ENCODE data around the gene JUND.

The JUND gene

DNA sequence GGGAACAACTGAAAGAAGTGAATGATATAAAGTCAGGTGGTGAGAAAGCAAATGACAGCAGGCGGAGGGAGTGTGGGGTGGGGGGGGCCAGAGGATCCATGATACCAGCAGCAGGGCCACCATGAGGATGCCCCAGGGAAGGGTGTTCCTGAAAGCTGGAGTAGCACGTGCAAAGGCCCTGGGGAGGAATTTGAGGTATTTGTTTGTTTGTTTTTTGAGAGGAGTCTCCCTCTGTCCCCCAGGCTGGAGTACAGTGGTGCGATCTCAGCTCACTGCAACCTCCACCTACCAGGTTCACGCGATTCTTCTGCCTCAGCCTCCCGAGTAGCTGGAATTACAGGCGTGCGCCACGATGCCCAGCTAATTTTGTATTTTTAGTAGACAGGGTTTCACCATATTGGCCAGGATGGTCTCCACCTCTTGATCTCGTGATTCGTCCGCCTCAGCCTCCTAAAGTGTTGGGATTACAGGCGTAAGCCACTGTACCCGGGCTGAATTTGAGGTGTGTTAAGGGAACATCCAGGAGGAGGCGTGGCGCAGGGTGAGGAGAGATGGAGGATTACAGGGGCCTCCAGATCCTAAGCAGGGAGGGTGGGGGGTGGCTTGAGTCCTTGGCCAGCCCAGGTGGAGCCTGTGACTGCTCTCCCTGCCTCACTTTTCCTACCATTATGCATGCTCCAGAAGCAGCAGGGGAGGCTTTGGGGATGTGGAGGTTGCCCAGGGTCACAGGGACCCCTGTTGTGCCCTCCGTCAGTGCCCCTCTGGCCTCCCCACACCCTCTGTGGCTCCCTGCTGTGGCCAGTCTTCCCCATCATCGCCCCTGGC, 12.4 kb upstream of the JUND start:
- FAIRE-seq: no peak
- DNase-seq (ENCODE audit: insufficient read length, low spot score): no peak
- TF ChIP-seq, protein P1, sequence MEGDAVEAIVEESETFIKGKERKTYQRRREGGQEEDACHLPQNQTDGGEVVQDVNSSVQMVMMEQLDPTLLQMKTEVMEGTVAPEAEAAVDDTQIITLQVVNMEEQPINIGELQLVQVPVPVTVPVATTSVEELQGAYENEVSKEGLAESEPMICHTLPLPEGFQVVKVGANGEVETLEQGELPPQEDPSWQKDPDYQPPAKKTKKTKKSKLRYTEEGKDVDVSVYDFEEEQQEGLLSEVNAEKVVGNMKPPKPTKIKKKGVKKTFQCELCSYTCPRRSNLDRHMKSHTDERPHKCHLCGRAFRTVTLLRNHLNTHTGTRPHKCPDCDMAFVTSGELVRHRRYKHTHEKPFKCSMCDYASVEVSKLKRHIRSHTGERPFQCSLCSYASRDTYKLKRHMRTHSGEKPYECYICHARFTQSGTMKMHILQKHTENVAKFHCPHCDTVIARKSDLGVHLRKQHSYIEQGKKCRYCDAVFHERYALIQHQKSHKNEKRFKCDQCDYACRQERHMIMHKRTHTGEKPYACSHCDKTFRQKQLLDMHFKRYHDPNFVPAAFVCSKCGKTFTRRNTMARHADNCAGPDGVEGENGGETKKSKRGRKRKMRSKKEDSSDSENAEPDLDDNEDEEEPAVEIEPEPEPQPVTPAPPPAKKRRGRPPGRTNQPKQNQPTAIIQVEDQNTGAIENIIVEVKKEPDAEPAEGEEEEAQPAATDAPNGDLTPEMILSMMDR (IDR thresholded peaks at IDR 0.05; ENCODE audit: insufficient read depth, missing control alignments): no peak

DNA sequence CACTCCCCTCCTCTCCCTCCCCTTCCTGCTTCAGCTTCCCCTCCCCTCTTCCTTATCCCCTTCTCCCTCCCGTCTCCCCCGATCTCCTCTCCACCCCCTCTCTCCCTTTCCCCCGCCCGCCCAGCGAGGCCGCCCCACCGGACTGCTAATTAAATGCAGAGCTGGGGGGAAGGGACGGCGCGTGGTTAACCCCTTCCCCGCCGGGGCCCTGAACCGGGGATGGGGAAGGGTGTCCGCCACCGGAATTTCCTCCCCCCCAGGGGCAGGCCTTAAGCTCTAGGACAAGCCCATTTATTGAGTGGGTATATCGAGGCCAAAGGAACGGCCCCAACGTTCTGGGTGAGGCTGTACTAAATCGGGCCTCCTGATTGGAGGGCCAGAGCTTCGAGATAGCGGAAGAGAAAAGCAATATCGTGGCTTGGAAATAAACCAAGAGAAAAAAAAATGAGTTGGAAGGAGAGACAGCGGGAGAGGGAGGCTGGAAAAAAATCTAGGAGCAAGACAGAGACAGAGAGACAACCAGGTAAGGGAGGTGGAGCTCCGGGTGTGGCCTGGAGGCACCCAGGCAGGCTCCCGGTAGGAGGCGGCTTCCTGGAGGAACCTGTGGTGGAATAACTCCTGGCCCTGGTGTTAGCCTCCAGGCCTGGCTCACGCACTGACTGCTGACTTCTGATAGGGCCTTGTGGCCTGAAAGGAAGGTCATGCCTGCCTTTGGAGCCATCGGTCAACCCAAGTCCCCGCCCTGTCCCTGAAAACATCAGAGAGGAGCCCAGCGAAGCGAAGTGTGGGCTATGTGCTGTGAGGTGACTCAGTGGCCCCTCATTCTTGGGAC, 11.6 kb upstream of the JUND start:
- DNase-seq (ENCODE audit: insufficient read length, low spot score) (peak; percentile 94), FAIRE-seq (no peak)

DNA sequence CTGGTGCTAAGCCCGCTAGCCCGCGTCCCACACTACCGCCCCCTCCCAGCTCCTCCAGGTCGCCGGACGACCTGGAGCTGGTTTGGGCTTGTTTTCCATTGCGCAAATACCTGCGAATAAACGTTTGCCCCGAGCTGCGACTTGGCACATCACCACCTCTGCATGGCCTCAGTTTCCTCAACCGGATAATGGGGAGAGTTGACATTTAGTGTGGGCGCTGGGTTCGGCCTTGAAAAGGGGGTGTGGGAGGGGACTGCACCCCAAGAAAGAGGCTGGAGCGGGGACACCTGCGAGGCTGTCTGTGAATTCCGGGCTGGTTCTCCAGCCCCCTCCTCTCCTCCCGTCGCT, 11.0 kb upstream of the JUND start:
- no peak for DNase-seq (ENCODE audit: insufficient read length, low spot score)

More for the DNA sequence above, 11.6 kb upstream of the JUND start:
- TF ChIP-seq, protein P1 (IDR thresholded peaks at IDR 0.05; ENCODE audit: insufficient read depth, missing control alignments): no peak

DNA sequence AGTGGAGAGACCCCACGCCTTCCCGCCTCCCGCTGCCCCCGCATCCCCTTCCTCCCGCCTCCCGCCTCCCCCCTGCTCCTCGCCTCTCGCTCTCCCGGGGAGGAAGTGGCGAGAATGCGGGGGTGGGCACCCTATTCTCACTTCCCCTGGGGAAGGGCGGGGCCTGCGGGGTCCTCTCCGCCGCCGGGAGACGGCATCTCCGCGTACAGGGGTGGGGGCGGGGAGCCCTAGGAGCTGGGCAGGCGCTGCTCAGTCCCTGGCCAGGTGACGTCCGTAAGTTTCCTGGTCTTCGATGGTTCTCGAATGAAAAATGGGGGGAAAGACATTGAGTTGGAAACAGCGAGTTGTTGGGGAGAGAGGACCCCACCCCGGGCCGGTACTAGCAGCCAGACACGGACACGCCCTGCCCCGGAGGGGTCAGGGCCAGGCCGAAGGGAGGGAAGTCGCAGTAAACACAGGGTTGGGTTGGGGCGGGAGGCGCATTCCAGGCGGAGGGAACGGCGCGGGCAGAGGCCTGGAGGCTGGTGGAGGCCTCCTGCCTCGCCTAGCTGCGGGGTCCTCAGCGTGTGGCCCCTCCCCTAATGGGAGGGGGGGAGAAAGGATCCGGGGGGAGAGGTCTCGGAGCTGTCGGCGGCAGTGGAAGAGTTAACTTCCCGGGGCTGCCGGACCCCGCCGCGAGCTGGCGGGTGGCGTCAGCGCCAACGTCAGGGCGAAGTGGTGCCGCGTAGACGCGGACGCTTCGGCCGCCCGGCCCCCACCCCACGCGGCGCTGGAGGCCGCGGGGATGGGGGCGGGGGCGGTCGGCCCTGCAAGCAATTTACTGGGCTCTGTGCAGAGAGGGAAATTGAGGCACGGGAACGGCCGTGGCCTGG, 10.4 kb upstream of the JUND start:
- peak; percentile 80 for DNase-seq (ENCODE audit: insufficient read length, low spot score)
- FAIRE-seq: no peak
- TF ChIP-seq, protein P1 (IDR thresholded peaks at IDR 0.05; ENCODE audit: insufficient read depth, missing control alignments): no peak

More for the DNA sequence above, 11.0 kb upstream of the JUND start:
- TF ChIP-seq, protein P1 (IDR thresholded peaks at IDR 0.05; ENCODE audit: insufficient read depth, missing control alignments): no peak
- no peak for FAIRE-seq

DNA sequence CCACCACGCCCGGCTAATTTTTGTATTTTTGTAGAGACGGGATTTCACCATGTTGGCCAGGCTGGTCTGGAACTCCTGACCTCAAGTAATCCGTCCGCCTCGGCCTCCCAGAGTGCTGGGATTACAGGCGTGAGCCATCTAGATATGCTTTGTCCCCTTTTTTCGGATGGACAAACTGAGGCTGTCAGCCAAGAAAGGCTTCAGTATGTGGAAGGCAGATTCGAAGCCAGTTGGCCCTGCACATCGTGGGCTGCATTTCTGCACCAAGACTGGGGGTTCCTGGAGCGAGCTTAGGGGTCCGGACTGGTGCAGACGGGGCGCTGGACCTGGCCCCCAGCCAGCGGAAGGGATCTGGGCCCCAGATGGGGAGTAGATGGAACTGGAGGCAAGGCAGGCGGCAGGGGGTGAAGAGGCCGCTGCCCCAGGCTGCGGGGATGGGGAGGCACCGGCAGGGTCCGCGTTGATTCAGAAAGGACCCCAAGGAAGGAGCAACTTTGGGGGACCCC, 9.7 kb upstream of the JUND start:
- DNase-seq (ENCODE audit: insufficient read length, low spot score) (no peak), FAIRE-seq (no peak)
- TF ChIP-seq, protein P1 (IDR thresholded peaks at IDR 0.05; ENCODE audit: insufficient read depth, missing control alignments): no peak

DNA sequence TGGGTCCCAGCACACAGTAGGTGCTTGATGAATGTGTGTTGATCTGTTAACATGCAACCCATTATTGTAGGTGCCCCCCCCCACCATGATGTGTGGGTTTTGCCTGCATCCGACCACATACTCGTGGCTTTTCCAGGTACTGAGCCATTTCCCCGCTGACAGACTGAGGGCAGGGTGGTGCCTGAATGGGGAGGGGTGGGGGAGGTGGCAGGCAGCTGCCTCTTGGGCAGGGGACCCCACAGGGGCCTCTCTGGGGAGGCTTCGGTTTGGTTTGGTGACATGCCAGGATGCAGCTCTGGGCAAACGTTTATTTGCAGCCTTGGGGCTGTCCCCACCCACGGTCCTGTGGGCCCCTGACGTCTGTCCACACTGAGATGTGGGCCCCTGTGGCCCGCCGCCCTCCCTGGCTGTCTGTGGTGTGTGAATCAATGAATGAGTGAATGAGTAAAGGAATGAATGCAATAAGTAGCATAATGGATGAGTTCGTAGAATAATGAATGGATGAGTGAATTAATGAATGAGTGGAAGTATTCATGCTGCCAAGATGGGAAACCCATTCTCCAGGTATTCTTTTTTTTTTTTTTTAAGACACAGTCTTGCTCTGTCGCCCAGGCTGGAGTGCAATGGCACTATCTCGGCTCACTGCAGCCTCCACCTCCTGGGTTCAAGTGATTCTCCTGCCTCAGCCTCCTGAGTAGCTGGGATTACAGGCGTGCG, 9.0 kb upstream of the JUND start:
- TF ChIP-seq, protein P1 (IDR thresholded peaks at IDR 0.05; ENCODE audit: insufficient read depth, missing control alignments): no peak
- DNase-seq (ENCODE audit: insufficient read length, low spot score): no peak

More for the DNA sequence above, 9.0 kb upstream of the JUND start:
- no peak for FAIRE-seq
